Measurements from ENCODE around the gene GLT1D1.

Gene GLT1D1

DNA sequence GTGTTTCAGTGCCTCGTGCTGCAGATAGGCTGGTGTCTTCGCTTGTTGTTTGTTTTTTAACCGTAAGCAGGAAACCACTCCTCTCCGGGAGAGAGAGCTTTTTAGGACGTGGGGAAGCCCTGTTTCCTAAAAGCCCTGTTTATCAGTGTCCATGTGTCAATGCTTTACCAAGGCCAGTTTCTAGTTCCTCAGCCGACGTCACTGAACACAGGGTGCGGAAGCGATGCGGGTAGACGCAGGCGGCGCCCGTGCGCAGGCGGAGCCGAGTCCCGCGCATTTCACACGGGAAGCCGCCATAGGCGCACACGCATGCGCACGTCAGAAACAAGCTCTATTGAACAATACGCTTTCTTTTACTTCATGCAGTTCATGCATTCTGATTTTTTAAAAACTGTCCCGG is 79.8 kb downstream of the GLT1D1 start:
- DNase-seq (ENCODE audit: low read depth), result no peak
- TF ChIP-seq, protein P1, sequence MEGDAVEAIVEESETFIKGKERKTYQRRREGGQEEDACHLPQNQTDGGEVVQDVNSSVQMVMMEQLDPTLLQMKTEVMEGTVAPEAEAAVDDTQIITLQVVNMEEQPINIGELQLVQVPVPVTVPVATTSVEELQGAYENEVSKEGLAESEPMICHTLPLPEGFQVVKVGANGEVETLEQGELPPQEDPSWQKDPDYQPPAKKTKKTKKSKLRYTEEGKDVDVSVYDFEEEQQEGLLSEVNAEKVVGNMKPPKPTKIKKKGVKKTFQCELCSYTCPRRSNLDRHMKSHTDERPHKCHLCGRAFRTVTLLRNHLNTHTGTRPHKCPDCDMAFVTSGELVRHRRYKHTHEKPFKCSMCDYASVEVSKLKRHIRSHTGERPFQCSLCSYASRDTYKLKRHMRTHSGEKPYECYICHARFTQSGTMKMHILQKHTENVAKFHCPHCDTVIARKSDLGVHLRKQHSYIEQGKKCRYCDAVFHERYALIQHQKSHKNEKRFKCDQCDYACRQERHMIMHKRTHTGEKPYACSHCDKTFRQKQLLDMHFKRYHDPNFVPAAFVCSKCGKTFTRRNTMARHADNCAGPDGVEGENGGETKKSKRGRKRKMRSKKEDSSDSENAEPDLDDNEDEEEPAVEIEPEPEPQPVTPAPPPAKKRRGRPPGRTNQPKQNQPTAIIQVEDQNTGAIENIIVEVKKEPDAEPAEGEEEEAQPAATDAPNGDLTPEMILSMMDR (conservative IDR thresholded peaks at IDR 0.05; ENCODE audit: low read depth, low read length), result no peak

DNA sequence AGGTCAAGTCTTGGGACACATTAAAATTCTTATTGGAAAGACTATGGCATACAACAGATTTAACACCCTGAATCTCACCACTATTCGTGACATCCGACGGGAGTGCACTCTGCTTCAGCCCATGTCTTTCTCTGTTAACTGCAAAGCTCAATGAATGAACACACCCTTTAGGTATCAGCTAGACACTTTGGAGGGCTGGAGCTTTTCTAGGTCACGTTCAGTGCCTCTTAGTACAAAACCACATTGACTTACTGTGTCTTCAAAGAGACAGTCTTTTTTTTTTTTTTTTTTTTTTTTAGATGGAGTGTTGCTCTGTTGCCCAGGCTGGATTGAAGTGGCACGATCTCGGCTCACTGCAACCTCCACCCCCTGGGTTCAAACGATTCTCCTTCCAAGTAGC is 80.6 kb downstream of the GLT1D1 start:
- no peak for DNase-seq (ENCODE audit: low read depth)
- TF ChIP-seq, protein P1 (conservative IDR thresholded peaks at IDR 0.05; ENCODE audit: low read depth, low read length), result no peak
- H3K4me3 ChIP-seq (ENCODE audit: low read depth, low read length), result no peak overlapping the region

More for the DNA sequence above, 79.8 kb downstream of the GLT1D1 start:
- no peak overlapping the region for H3K4me3 ChIP-seq (ENCODE audit: low read depth, low read length)

DNA sequence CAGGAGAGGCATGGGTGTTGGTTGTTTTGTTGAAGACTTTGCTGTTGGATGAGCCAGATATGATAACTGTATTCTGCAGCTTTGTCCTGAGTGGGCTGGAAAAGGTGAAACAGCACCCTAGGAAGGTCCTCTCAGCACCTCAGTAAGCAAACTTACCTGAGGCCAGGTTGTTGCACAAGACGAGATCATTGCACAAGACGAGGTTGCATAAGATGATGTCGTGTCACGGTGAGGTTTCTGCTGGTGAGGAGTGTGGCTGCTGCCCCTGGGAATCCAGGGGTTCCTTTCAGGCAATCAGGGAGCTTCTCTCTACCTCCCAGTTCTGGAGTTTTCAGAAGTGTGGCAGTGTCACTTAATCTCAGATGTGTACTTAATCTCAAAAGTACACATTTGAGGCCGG is 85.6 kb downstream of the GLT1D1 start:
- no peak for DNase-seq (ENCODE audit: low read depth)
- no peak overlapping the region for H3K4me3 ChIP-seq (ENCODE audit: low read depth, low read length)
- TF ChIP-seq, protein P1 (conservative IDR thresholded peaks at IDR 0.05; ENCODE audit: low read depth, low read length), result no peak

DNA sequence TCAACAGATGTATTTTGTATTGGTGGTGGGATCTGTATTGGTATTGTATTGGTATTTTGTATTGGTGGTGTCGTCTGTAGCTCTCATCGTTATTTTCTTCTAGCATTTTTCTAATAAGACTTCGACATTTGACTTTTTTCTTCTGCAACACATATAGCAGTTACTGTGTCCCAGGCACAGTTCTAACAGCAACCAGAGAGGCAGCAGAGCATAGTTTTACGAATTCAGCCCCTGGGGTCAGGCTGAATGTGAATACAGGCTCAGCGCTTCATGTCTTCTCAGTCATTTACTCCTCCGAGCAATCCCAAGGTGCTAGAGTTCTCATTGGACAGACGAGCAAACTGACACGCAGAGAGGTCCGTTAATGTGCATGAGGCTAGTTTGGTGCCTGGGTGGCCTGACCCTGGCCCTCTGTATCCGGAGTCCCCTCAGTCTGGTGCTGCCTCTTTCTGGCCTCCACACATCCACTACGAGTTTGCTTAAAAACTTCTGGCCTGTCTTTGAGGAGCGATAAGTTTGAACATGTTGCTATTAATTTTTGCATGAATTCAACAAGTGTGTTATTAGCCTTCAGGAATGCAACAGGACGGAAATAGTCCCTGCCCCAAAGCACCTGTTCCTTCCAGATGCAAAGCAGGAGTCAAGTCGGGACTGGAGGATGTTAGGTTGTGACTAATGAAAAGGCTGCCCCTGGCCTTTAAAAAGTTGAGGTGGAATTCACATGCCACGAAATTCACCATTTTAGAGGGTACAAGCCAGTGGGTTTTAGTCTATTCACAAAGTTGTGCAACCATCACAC is 87.0 kb downstream of the GLT1D1 start:
- H3K4me3 ChIP-seq (ENCODE audit: low read depth, low read length), result no peak overlapping the region
- DNase-seq (ENCODE audit: low read depth), result no peak
- TF ChIP-seq, protein P1 (conservative IDR thresholded peaks at IDR 0.05; ENCODE audit: low read depth, low read length), result no peak

DNA sequence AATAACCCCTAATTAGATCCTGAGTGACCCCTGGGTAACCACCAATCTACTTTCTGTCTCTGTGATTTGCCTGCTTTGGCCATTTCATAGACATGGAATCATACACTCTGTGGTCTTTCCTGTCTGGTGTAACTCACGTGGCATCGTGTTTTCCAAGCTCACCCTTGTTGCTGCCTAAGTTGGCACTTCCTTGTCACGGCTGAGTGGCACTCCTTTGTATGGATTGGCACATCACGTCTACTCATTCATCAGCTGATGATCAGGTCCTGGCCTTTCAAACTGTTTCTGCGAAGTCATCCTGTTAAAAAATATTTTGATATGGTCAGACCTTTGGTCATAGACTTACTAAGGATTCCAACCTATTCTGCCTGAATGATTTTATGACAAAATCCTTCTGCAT is 87.7 kb downstream of the GLT1D1 start:
- H3K4me3 ChIP-seq (ENCODE audit: low read depth, low read length), result no peak overlapping the region
- no peak for DNase-seq (ENCODE audit: low read depth)
- TF ChIP-seq, protein P1 (conservative IDR thresholded peaks at IDR 0.05; ENCODE audit: low read depth, low read length), result no peak

- TF ChIP-seq, protein P1 (conservative IDR thresholded peaks at IDR 0.05; ENCODE audit: low read depth, low read length), result no peak
- no peak overlapping the region for H3K4me3 ChIP-seq (ENCODE audit: low read depth, low read length)
- DNase-seq (ENCODE audit: low read depth), result no peak
Measured at GRCh38 chr12:128942960-128943477, 89.7 kb downstream of the GLT1D1 start.

- H3K4me3 ChIP-seq (ENCODE audit: low read depth, low read length), result no peak overlapping the region
- TF ChIP-seq, protein P1 (conservative IDR thresholded peaks at IDR 0.05; ENCODE audit: low read depth, low read length), result no peak
- no peak for DNase-seq (ENCODE audit: low read depth)
Measured at GRCh38 chr12:128944956-128945355, 91.7 kb downstream of the GLT1D1 start.
